ENCODE measurements around the gene SNX12.

The SNX12 gene

DNA sequence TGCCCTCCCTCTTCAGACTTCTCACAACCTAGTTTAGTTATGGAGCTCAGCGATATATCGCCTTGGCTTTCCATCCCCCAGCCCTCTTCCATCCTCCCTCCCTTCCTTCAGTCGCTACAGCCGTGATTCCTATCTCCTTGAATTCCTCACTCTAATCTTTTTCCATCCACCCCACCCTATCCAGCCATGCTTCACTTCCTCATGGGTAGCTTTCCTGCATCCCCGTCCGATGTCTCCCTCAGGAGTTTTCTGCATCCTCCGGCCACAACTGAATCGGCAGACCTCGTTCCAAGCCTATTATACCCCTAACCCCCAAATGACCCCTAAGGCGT lies 456 bp downstream of the SNX12 start (continued):
- TF ChIP-seq, protein P1, sequence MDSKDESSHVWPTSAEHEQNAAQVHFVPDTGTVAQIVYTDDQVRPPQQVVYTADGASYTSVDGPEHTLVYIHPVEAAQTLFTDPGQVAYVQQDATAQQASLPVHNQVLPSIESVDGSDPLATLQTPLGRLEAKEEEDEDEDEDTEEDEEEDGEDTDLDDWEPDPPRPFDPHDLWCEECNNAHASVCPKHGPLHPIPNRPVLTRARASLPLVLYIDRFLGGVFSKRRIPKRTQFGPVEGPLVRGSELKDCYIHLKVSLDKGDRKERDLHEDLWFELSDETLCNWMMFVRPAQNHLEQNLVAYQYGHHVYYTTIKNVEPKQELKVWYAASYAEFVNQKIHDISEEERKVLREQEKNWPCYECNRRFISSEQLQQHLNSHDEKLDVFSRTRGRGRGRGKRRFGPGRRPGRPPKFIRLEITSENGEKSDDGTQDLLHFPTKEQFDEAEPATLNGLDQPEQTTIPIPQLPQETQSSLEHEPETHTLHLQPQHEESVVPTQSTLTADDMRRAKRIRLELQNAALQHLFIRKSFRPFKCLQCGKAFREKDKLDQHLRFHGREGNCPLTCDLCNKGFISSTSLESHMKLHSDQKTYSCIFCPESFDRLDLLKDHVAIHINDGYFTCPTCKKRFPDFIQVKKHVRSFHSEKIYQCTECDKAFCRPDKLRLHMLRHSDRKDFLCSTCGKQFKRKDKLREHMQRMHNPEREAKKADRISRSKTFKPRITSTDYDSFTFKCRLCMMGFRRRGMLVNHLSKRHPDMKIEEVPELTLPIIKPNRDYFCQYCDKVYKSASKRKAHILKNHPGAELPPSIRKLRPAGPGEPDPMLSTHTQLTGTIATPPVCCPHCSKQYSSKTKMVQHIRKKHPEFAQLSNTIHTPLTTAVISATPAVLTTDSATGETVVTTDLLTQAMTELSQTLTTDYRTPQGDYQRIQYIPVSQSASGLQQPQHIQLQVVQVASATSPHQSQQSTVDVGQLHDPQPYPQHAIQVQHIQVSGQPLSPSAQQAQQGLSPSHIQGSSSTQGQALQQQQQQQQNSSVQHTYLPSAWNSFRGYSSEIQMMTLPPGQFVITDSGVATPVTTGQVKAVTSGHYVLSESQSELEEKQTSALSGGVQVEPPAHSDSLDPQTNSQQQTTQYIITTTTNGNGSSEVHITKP (tag by site-specific recombination; IDR thresholded peaks at IDR 0.05) = peak; percentile 64
- TF ChIP-seq, protein P2, sequence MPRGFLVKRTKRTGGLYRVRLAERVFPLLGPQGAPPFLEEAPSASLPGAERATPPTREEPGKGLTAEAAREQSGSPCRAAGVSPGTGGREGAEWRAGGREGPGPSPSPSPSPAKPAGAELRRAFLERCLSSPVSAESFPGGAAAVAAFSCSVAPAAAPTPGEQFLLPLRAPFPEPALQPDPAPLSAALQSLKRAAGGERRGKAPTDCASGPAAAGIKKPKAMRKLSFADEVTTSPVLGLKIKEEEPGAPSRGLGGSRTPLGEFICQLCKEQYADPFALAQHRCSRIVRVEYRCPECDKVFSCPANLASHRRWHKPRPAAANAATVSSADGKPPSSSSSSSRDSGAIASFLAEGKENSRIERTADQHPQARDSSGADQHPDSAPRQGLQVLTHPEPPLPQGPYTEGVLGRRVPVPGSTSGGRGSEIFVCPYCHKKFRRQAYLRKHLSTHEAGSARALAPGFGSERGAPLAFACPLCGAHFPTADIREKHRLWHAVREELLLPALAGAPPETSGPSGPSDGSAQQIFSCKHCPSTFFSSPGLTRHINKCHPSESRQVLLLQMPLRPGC (tag by site-specific recombination; IDR thresholded peaks at IDR 0.05) = no peak
- TF ChIP-seq ZNF529 (tag by site-specific recombination; IDR thresholded peaks at IDR 0.05; ENCODE audit: insufficient replicate concordance) (no peak), ZFP69B (tag by site-specific recombination; IDR thresholded peaks at IDR 0.05) (0 out of 2 replicates have a peak, but pooled peaks have one; percentile 12), ZBTB48 (tag by site-specific recombination; IDR thresholded peaks at IDR 0.05) (peak; percentile 96), TRIM28 (IDR thresholded peaks at IDR 0.05; ENCODE audit: borderline replicate concordance, low read length) (no peak), ZNF335 (tag by site-specific recombination; conservative IDR thresholded peaks at IDR 0.05) (peak; percentile 83), ZNF2 (tag by site-specific recombination; IDR thresholded peaks at IDR 0.05) (0 out of 2 replicates have a peak, but pooled peaks have one; percentile 33), ZNF350 (tag by site-specific recombination; IDR thresholded peaks at IDR 0.05) (no peak)
- TF ChIP-seq, protein P3, sequence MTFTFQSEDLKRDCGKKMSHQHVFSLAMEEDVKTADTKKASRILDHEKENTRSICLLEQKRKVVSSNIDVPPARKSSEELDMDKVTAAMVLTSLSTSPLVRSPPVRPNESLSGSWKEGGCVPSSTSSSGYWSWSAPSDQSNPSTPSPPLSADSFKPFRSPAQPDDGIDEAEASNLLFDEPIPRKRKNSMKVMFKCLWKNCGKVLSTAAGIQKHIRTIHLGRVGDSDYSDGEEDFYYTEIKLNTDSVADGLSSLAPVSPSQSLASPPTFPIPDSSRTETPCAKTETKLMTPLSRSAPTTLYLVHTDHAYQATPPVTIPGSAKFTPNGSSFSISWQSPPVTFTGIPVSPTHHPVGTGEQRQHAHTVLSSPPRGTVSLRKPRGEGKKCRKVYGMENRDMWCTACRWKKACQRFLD (tag by site-specific recombination; IDR thresholded peaks at IDR 0.05) = no peak
- TF ChIP-seq, protein P4, sequence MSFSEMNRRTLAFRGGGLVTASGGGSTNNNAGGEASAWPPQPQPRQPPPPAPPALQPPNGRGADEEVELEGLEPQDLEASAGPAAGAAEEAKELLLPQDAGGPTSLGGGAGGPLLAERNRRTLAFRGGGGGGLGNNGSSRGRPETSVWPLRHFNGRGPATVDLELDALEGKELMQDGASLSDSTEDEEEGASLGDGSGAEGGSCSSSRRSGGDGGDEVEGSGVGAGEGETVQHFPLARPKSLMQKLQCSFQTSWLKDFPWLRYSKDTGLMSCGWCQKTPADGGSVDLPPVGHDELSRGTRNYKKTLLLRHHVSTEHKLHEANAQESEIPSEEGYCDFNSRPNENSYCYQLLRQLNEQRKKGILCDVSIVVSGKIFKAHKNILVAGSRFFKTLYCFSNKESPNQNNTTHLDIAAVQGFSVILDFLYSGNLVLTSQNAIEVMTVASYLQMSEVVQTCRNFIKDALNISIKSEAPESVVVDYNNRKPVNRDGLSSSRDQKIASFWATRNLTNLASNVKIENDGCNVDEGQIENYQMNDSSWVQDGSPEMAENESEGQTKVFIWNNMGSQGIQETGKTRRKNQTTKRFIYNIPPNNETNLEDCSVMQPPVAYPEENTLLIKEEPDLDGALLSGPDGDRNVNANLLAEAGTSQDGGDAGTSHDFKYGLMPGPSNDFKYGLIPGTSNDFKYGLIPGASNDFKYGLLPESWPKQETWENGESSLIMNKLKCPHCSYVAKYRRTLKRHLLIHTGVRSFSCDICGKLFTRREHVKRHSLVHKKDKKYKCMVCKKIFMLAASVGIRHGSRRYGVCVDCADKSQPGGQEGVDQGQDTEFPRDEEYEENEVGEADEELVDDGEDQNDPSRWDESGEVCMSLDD (tag by site-specific recombination; IDR thresholded peaks at IDR 0.05) = peak; percentile 62; the same call in 1 of the 2 replicates
- TF ChIP-seq, protein P5, sequence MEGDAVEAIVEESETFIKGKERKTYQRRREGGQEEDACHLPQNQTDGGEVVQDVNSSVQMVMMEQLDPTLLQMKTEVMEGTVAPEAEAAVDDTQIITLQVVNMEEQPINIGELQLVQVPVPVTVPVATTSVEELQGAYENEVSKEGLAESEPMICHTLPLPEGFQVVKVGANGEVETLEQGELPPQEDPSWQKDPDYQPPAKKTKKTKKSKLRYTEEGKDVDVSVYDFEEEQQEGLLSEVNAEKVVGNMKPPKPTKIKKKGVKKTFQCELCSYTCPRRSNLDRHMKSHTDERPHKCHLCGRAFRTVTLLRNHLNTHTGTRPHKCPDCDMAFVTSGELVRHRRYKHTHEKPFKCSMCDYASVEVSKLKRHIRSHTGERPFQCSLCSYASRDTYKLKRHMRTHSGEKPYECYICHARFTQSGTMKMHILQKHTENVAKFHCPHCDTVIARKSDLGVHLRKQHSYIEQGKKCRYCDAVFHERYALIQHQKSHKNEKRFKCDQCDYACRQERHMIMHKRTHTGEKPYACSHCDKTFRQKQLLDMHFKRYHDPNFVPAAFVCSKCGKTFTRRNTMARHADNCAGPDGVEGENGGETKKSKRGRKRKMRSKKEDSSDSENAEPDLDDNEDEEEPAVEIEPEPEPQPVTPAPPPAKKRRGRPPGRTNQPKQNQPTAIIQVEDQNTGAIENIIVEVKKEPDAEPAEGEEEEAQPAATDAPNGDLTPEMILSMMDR (tag by site-specific recombination; IDR thresholded peaks at IDR 0.05) = no peak

DNA sequence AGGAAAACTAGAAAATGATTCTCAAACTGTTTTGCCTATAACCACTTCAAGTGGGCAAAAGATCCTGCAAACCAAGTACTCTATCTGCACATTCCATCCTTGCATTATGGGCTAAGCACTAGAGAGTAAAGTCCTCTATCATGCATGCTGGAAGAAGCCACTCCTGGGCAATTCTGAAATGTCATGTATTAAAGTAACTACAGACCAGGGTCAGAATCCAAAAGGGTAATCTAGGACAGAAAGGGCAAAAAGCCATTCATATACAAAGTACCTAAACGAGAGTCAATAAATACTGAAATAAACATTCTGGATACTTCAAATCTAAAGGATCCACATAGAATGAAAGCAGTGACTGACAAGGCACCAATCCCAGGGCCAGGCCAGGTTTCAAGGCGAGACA lies 1.0 kb downstream of the SNX12 start:
- Histone ChIP-seq H3K36me3 (ENCODE audit: control insufficient read depth in 2 of 2, insufficient read depth in 1 of 2, low read length in 2 of 2) (peaks cover 5 to 11% of the 10 kb centered on the region in 2 experiments; a peak in 2 of 3 replicates), H3K4me3 (ENCODE audit: low read depth, low read length) (peak overlapping the region; percentile 68), H3K9me3 (ENCODE audit: control insufficient read depth, insufficient read depth, low read depth, low read length) (no peaks in the 10 kb centered on the region; the same call in 1 of the 2 replicates), H3K4me1 (ENCODE audit: control insufficient read depth, insufficient read depth, low read length) (no peaks in the 10 kb centered on the region), H3K27ac (ENCODE audit: extremely low read depth, low read depth, low read length) (0 out of 2 replicates have a peak overlapping the region, but pooled peaks have one; percentile 77)
- ChIA-PET CTCF (no interaction called here), POLR2A (interaction anchor here (1.1 to 1.4 kb wide), 3 partner anchors 15 to 115 kb away, joined by 3 to 11 read pairs (median 5); partner anchors contain the start of gene MED12)
- TF ChIP-seq ZNF266 (tag by site-specific recombination; IDR thresholded peaks at IDR 0.05; ENCODE audit: low read depth) = no peak
- TF ChIP-seq, protein P6, sequence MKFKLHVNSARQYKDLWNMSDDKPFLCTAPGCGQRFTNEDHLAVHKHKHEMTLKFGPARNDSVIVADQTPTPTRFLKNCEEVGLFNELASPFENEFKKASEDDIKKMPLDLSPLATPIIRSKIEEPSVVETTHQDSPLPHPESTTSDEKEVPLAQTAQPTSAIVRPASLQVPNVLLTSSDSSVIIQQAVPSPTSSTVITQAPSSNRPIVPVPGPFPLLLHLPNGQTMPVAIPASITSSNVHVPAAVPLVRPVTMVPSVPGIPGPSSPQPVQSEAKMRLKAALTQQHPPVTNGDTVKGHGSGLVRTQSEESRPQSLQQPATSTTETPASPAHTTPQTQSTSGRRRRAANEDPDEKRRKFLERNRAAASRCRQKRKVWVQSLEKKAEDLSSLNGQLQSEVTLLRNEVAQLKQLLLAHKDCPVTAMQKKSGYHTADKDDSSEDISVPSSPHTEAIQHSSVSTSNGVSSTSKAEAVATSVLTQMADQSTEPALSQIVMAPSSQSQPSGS (tag by site-specific recombination; IDR thresholded peaks at IDR 0.05; ENCODE audit: low read depth) = no peak
- TF ChIP-seq ZNF391 (tag by site-specific recombination; IDR thresholded peaks at IDR 0.05; ENCODE audit: borderline replicate concordance, low read depth) = no peak
- no peak for TF ChIP-seq ZNF707 (tag by site-specific recombination; IDR thresholded peaks at IDR 0.05)
- TF ChIP-seq, protein P7, sequence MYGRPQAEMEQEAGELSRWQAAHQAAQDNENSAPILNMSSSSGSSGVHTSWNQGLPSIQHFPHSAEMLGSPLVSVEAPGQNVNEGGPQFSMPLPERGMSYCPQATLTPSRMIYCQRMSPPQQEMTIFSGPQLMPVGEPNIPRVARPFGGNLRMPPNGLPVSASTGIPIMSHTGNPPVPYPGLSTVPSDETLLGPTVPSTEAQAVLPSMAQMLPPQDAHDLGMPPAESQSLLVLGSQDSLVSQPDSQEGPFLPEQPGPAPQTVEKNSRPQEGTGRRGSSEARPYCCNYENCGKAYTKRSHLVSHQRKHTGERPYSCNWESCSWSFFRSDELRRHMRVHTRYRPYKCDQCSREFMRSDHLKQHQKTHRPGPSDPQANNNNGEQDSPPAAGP (tag by site-specific recombination; IDR thresholded peaks at IDR 0.05) = no peak
- no peak for TF ChIP-seq ZNF544 (tag by site-specific recombination; IDR thresholded peaks at IDR 0.05)
- no peak for TF ChIP-seq SP2 (tag by site-specific recombination; IDR thresholded peaks at IDR 0.05)
- no peak for TF ChIP-seq KLF10 (tag by site-specific recombination; IDR thresholded peaks at IDR 0.05)
- no peak for TF ChIP-seq GLI4 (tag by site-specific recombination; IDR thresholded peaks at IDR 0.05)
- no peak for TF ChIP-seq ZNF473 (tag by site-specific recombination; IDR thresholded peaks at IDR 0.05)

Measured in HEK293 (cell line).